PC-9 (cell line): ENCODE data around the gene FGF12. TPM values are rescaled to one million over a fixed set of nuclear protein-coding genes. Genes with fewer than 3 reads are reported as not detected.

Source experiments
- BruUV-seq: library from RNA; stranded (reverse); fragments of 400-500 nt; replicated peaks from 2 replicates; lab custom pipeline; 2021; lab: Mats Ljungman, UMichigan
- CTCF ChIA-PET: fragments of 300-600 bp; sonication (Branson Sonifier 250); formaldehyde crosslinking; loops from one replicate; lab custom pipeline; 2022; ENCODE audit warnings: antibody characterized with exemption; lab: Charles Lee
- POLR2A ChIA-PET: fragments of 300-600 bp; sonication (Branson Sonifier 250); formaldehyde crosslinking; loops from one replicate; lab custom pipeline; 2022; ENCODE audit warnings: antibody characterized with exemption; ENCODE audit not compliant: unreplicated experiment; lab: Charles Lee
- DNase-seq, 2 experiments: peaks; one replicate each; pipeline versions ENCODE4 v3.0.0 to v3.0.0-alpha.2; 2015 to 2022; ENCODE audit warnings: mixed read lengths in 1 of 2
- H2AFZ ChIP-seq: fragments of 200-600 bp; sonication (generic); 2 replicates; pipeline ENCODE4 v1.8.1; 2017; ENCODE audit warnings: antibody characterized with exemption
- H3F3A ChIP-seq: fragments of 200-600 bp; sonication (generic); 2 replicates; pipeline ENCODE4 v1.8.1; 2017; ENCODE audit warnings: antibody characterized with exemption, mild to moderate bottlenecking, low read depth; ENCODE audit not compliant: insufficient read depth
- H3K27ac ChIP-seq: fragments of 200-600 bp; sonication (generic); 2 replicates; pipeline ENCODE4 v1.6.1; 2016; ENCODE audit warnings: mixed run types
- H3K27me3 ChIP-seq: fragments of 200-600 bp; sonication (generic); 2 replicates; pipeline ENCODE4 v1.6.1; 2016; ENCODE audit warnings: low read depth, mixed run types; ENCODE audit not compliant: insufficient read depth
- H3K36me3 ChIP-seq: fragments of 200-600 bp; sonication (generic); 2 replicates; pipeline ENCODE4 v1.6.1; 2016; ENCODE audit warnings: low read depth, mixed run types
- H3K4me1 ChIP-seq: fragments of 200-600 bp; sonication (generic); replicated peaks from 2 replicates; pipeline ENCODE4 v1.6.1; 2016; ENCODE audit warnings: mixed run types; ENCODE audit not compliant: insufficient read depth
- H3K4me2 ChIP-seq: fragments of 200-600 bp; sonication (generic); 2 replicates; pipeline ENCODE4 v1.6.1; 2017; ENCODE audit warnings: mixed run types
- H3K4me3 ChIP-seq: fragments of 200-600 bp; sonication (generic); 2 replicates; pipeline ENCODE4 v1.6.1; 2016; ENCODE audit warnings: mixed run types
- H3K79me2 ChIP-seq: fragments of 200-600 bp; sonication (generic); 2 replicates; pipeline ENCODE4 v1.6.1; 2017; ENCODE audit warnings: low read depth, mixed run types
- H3K9me2 ChIP-seq: fragments of 200-600 bp; sonication (generic); 2 replicates; pipeline ENCODE4 v1.8.1; 2017; ENCODE audit warnings: mild to moderate bottlenecking; ENCODE audit not compliant: insufficient read depth
- H3K9me3 ChIP-seq: fragments of 200-600 bp; sonication (generic); 2 replicates; pipeline ENCODE4 v1.8.1; 2016; ENCODE audit warnings: low read depth; ENCODE audit not compliant: insufficient read depth
- H4K20me1 ChIP-seq: fragments of 200-600 bp; sonication (generic); 2 replicates; pipeline ENCODE4 v1.8.1; 2017; ENCODE audit not compliant: insufficient read depth
- CTCF ChIP-seq: fragments of 200-600 bp; sonication (generic); conservative IDR thresholded peaks from 2 replicates; pipeline ENCODE4 v1.6.1; 2017; ENCODE audit warnings: mixed run types, antibody characterized with exemption, mild to moderate bottlenecking, moderate library complexity
- EZH2 ChIP-seq: fragments of 200-600 bp; sonication (generic); IDR thresholded peaks from 2 replicates; pipeline ENCODE4 v1.8.0; 2017; ENCODE audit warnings: antibody characterized with exemption, low read depth
- intact Hi-C: fragments of 100-400 bp; cut with micrococcal nuclease; formaldehyde crosslinking; loops from one replicate; pipeline ENCODE4 v1.10.0; 2022; ENCODE audit not compliant: unreplicated experiment
- total RNA-seq: library from RNA; stranded (reverse); gene quantifications from 2 replicates; pipeline ENCODE4 v1.2.3, GENCODE V29; 2021

FGF12 gene
- total RNA-seq, 1 experiment from 2014 or later, result 10.9 TPM

DNA sequence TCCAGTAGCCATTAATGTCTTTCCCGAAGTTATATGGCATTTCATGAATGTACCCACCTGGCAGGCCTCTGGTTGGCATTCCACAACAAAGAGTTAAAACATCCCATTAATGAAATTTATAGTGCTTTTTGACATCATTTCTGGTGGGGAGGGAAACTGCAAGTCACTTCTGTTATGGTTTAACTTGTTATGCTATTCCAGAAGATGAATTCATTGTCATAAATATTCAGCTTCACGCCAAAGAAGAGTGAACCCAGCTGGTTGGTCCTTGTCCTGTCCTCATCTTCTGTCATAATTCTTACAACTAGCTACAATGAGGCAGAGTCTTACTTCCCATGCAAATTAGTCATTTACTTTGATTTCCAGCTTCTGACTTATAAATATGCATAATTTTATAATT, 471.5 kb downstream of the FGF12 start:
- CTCF ChIA-PET, result no interaction called here
- POLR2A ChIA-PET, result no interaction called here
- Histone ChIP-seq H3F3A (no peaks in the 10 kb centered on the region), H3K4me3 (no peak overlapping the region), H3K4me2 (no peak overlapping the region), H2AFZ (no peak overlapping the region), H3K9me3 (no peaks in the 10 kb centered on the region), H3K9me2 (no peaks in the 10 kb centered on the region), H3K36me3 (no peaks in the 10 kb centered on the region), H3K79me2 (no peaks in the 10 kb centered on the region), H3K27me3 (no peaks in the 10 kb centered on the region), H3K4me1 (no peaks in the 10 kb centered on the region), H3K27ac (no peak overlapping the region), H4K20me1 (no peaks in the 10 kb centered on the region)
- intact Hi-C loops, result no loop called here
- DNase-seq, result no peak
- TF ChIP-seq EZH2 (no peak), CTCF (no peak)
- BruUV-seq, result no TSS peak

GRCh38 chr3:192253138-192253887, 474.0 kb downstream of the FGF12 start:
- H3K9me3 ChIP-seq, result no peaks in the 10 kb centered on the region
- ChIA-PET POLR2A (no interaction called here), CTCF (interaction anchor here (0.6 kb wide), 1 partner anchor 120 kb away, joined by 4 read pairs; no protein-coding TSS in a partner anchor)
- H3K27me3 ChIP-seq, result no peaks in the 10 kb centered on the region
- no peak for TF ChIP-seq EZH2
- no peak for TF ChIP-seq CTCF
- no peak overlapping the region for H3K4me2 ChIP-seq
- H3K4me1 ChIP-seq, result no peaks in the 10 kb centered on the region
- H3K36me3 ChIP-seq, result no peaks in the 10 kb centered on the region
- no peaks in the 10 kb centered on the region for H4K20me1 ChIP-seq
- BruUV-seq, result no TSS peak
- intact Hi-C loops, result no loop called here
- H3K9me2 ChIP-seq, result no peaks in the 10 kb centered on the region
- no peak overlapping the region for H3K27ac ChIP-seq
- H3K79me2 ChIP-seq, result no peaks in the 10 kb centered on the region
- DNase-seq, result no peak
- H2AFZ ChIP-seq, result no peak overlapping the region
- no peaks in the 10 kb centered on the region for H3F3A ChIP-seq
- no peak overlapping the region for H3K4me3 ChIP-seq

GRCh38 chr3:192249516-192249915, 477.8 kb downstream of the FGF12 start:
- POLR2A ChIA-PET, result no interaction called here
- no peaks in the 10 kb centered on the region for H4K20me1 ChIP-seq
- DNase-seq, result no peak
- no peaks in the 10 kb centered on the region for H3K9me3 ChIP-seq
- H3K79me2 ChIP-seq, result no peaks in the 10 kb centered on the region
- no peak overlapping the region for H2AFZ ChIP-seq
- TF ChIP-seq CTCF (no peak), EZH2 (no peak)
- H3K4me3 ChIP-seq, result no peak overlapping the region
- peaks cover 4% of the 10 kb centered on the region; the same call in 1 of the 2 replicates for H3F3A ChIP-seq
- no peaks in the 10 kb centered on the region for H3K9me2 ChIP-seq
- no peak overlapping the region for H3K27ac ChIP-seq
- no peaks in the 10 kb centered on the region for H3K36me3 ChIP-seq
- BruUV-seq, result no TSS peak
- intact Hi-C loops, result no loop called here
- no peak overlapping the region for H3K4me2 ChIP-seq
- H3K27me3 ChIP-seq, result no peaks in the 10 kb centered on the region
- H3K4me1 ChIP-seq, result peaks cover 15% of the 10 kb centered on the region
- CTCF ChIA-PET, result no interaction called here
